ENCODE measurements around the gene CLRN1. TPM values are rescaled to one million over a fixed set of nuclear protein-coding genes. Genes with fewer than 3 reads are reported as not detected.

Gene CLRN1
- total RNA-seq, 4 donors from 2014 or later, result not detected

- no peak for DNase-seq
- no peak for TF ChIP-seq CTCF (IDR thresholded peaks at IDR 0.05)
- TF ChIP-seq POLR2A (IDR thresholded peaks at IDR 0.05), result no peak
- intact Hi-C loops (cut with DNase I), result no loop called here
- 61 to 71% methylated on average over 2 of the region's 2 CpGs for WGBS, 2 donors
- Histone ChIP-seq H3K27ac (no peak overlapping the region), H3K36me3 (no peaks in the 10 kb centered on the region), H3K27me3 (peaks cover 0 to 30% (median 0%) of the 10 kb centered on the region in 4 donors), H3K9me3 (no peaks in the 10 kb centered on the region), H3K4me1 (no peaks in the 10 kb centered on the region), H3K4me3 (no peak overlapping the region)
Observed at GRCh38 chr3:150965436-150965835, 7.1 kb downstream of the CLRN1 start.

- Histone ChIP-seq H3K36me3 (no peaks in the 10 kb centered on the region), H3K4me3 (no peak overlapping the region), H3K4me1 (no peaks in the 10 kb centered on the region), H3K27ac (no peak overlapping the region), H3K9me3 (no peaks in the 10 kb centered on the region), H3K27me3 (peaks cover 0 to 39% (median 0%) of the 10 kb centered on the region in 4 donors)
- TF ChIP-seq CTCF (IDR thresholded peaks at IDR 0.05) (no peak), POLR2A (IDR thresholded peaks at IDR 0.05) (no peak)
- DNase-seq, result no peak
- intact Hi-C loops (cut with DNase I), result no loop called here
- WGBS, 2 donors, result 86 to 93% methylated on average over 4 of the region's 4 CpGs
Observed at GRCh38 chr3:150961949-150962348, 10.6 kb downstream of the CLRN1 start.

GRCh38 chr3:150960708-150961684 lies 11.5 kb downstream of the CLRN1 start:
- Histone ChIP-seq H3K4me3 (no peak overlapping the region), H3K27me3 (peaks cover 0 to 40% (median 0%) of the 10 kb centered on the region in 4 donors), H3K9me3 (no peaks in the 10 kb centered on the region), H3K36me3 (no peaks in the 10 kb centered on the region), H3K4me1 (no peaks in the 10 kb centered on the region), H3K27ac (no peak overlapping the region)
- TF ChIP-seq POLR2A (IDR thresholded peaks at IDR 0.05) (no peak), CTCF (IDR thresholded peaks at IDR 0.05) (no peak)
- WGBS, 2 donors, result 55% methylated on average over 4 to 5 of the region's 5 CpGs
- DNase-seq, result no peak
- intact Hi-C loops (cut with DNase I), result no loop called here

- Histone ChIP-seq H3K9me3 (no peaks in the 10 kb centered on the region), H3K4me3 (no peak overlapping the region), H3K27me3 (peaks cover 0 to 37% (median 0%) of the 10 kb centered on the region in 4 donors), H3K36me3 (no peaks in the 10 kb centered on the region), H3K27ac (no peak overlapping the region), H3K4me1 (no peaks in the 10 kb centered on the region)
- TF ChIP-seq CTCF (IDR thresholded peaks at IDR 0.05) (no peak), POLR2A (IDR thresholded peaks at IDR 0.05) (no peak)
- intact Hi-C loops (cut with DNase I), result no loop called here
- 73 to 90% methylated on average over 3 of the region's 3 CpGs for WGBS, 2 donors
- no peak for DNase-seq
Observed at GRCh38 chr3:150958683-150959082, 13.8 kb downstream of the CLRN1 start.

- H3K4me3 ChIP-seq, result no peak overlapping the region
- 28 to 31% methylated on average over 6 of the region's 6 CpGs for WGBS, 2 donors
- no peak overlapping the region for H3K27ac ChIP-seq
- no peak for TF ChIP-seq POLR2A (IDR thresholded peaks at IDR 0.05)
- no peak for TF ChIP-seq CTCF (IDR thresholded peaks at IDR 0.05)
- no peaks in the 10 kb centered on the region for H3K9me3 ChIP-seq
- intact Hi-C loops (cut with DNase I), result no loop called here
- H3K4me1 ChIP-seq, result no peaks in the 10 kb centered on the region
- H3K36me3 ChIP-seq, result no peaks in the 10 kb centered on the region
- peaks cover 0 to 33% (median 0%) of the 10 kb centered on the region in 4 donors for H3K27me3 ChIP-seq
- no peak for DNase-seq
Observed at GRCh38 chr3:150956376-150956775, 16.2 kb downstream of the CLRN1 start.
